Activated naive CD4-positive, alpha-beta T cell treated with anti-CD3 and anti-CD28 coated beads, Interleukin-2, amount 10 ng/mL, durations not matched to agents 7 days and 5 days (primary cell): Measurements from ENCODE around the gene LRRC23.
"Not testable (repeated sequence)": the region's sequence is repeated elsewhere in the genome, so short reads cannot be mapped to it uniquely, and the experiment has no call there.

Experiments used
- CTCF ChIA-PET: fragments of 350-600 bp; sonication (Branson Sonifier 250); formaldehyde crosslinking; loops from one replicate; lab custom pipeline; 2021; ENCODE audit warnings: antibody characterized with exemption; lab: Charles Lee
- DNase-seq: peaks from one replicate; pipeline ENCODE4 v3.0.0-alpha.2; 2020
- H3K27ac Mint-ChIP-seq: one replicate; pipeline ENCODE4 v1.8.0; 2021; ENCODE audit warnings: mild to moderate bottlenecking, moderate library complexity, mixed read lengths
- H3K27me3 Mint-ChIP-seq: one replicate; pipeline ENCODE4 v1.8.0; 2021; ENCODE audit warnings: mild to moderate bottlenecking, mixed read lengths
- H3K36me3 Mint-ChIP-seq: one replicate; pipeline ENCODE4 v1.8.0; 2021; ENCODE audit warnings: mixed read lengths
- H3K4me1 Mint-ChIP-seq: one replicate; pipeline ENCODE4 v1.8.0; 2021; ENCODE audit warnings: mixed read lengths
- H3K4me3 Mint-ChIP-seq: one replicate; pipeline ENCODE4 v1.8.0; 2021; ENCODE audit warnings: mild to moderate bottlenecking, moderate library complexity, mixed read lengths
- H3K9me3 Mint-ChIP-seq: one replicate; pipeline ENCODE4 v1.8.0; 2021; ENCODE audit warnings: mixed read lengths

Gene LRRC23

GRCh38 chr12:6886206-6886999 is 18.2 kb upstream of the LRRC23 start:
- H3K27me3 Mint-ChIP-seq, H3K4me3 Mint-ChIP-seq, H3K9me3 Mint-ChIP-seq, DNase-seq, H3K27ac Mint-ChIP-seq: not testable (repeated sequence)
- peaks cover 17% of the 10 kb centered on the region for H3K4me1 Mint-ChIP-seq
- H3K36me3 Mint-ChIP-seq: peaks cover 16% of the 10 kb centered on the region
- CTCF ChIA-PET: interaction anchor here (0.8 kb wide), 1 partner anchor 14 kb away, joined by 3 read pairs; no protein-coding TSS in a partner anchor

DNA sequence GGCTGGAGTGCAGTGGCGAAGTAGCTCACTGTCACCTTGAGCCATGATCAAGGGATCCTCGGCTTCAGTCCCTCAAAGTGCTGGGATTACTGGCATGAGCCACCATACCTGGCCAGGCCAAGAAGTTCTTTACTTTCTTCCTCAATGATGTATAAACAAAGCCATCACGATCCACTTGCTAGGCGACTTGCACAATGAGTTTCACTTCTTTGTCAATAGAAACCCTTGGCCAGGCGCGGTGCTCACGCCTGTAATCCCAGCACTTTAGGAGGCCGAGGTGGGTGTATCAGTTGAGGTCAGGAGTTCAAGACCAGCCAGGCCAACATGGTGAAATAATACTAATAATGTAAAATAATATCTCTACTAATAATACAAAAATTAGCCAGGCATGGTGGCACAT is 17.2 kb upstream of the LRRC23 start:
- Mint-ChIP-seq H3K9me3 (no peaks in the 10 kb centered on the region), H3K36me3 (peaks cover 15% of the 10 kb centered on the region), H3K4me1 (peaks cover 27% of the 10 kb centered on the region), H3K27ac (no peak overlapping the region), H3K27me3 (no peaks in the 10 kb centered on the region), H3K4me3 (no peak overlapping the region)
- DNase-seq: no peak
- CTCF ChIA-PET: interaction anchor here (0.8 kb wide), 2 partner anchors 16 to 222 kb away, joined by 3 read pairs; partner anchors contain the start of gene C1RL

- Mint-ChIP-seq H3K4me1 (peaks cover 29% of the 10 kb centered on the region), H3K27ac (no peak overlapping the region), H3K27me3 (no peaks in the 10 kb centered on the region), H3K9me3 (no peaks in the 10 kb centered on the region), H3K36me3 (peaks cover 16% of the 10 kb centered on the region), H3K4me3 (no peak overlapping the region)
- CTCF ChIA-PET: no interaction called here
- DNase-seq: no peak
These were observed 16.3 kb upstream of the LRRC23 start for GRCh38 chr12:6888360-6888759.

DNA sequence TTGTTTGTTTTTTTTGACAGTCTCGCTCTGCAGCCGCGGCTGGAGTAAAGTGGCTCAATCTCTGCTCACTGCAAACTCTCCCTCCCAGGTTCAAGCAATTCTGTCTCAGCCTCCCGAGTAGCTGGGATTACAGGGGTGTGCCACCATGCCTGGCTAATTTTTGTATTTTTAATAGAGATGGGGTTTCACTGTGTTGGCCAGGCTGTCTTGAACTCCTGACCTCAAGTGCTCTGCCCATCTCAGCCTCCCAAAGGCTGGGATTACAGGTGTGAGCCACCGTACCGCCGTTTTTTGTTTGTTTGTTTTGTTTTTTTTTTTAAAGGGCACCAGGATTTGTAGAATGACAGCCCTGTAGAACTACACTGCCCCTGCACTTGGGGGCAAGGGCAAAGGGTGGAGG is 15.8 kb upstream of the LRRC23 start:
- H3K27ac Mint-ChIP-seq, CTCF ChIA-PET, H3K4me3 Mint-ChIP-seq, H3K27me3 Mint-ChIP-seq, DNase-seq, H3K9me3 Mint-ChIP-seq: not testable (repeated sequence)
- Mint-ChIP-seq H3K36me3 (peaks cover 14% of the 10 kb centered on the region), H3K4me1 (peaks cover 29% of the 10 kb centered on the region)

GRCh38 chr12:6889775-6890573 is 14.6 kb upstream of the LRRC23 start:
- DNase-seq, CTCF ChIA-PET, H3K36me3 Mint-ChIP-seq, H3K9me3 Mint-ChIP-seq, H3K27me3 Mint-ChIP-seq: not testable (repeated sequence)
- H3K4me3 Mint-ChIP-seq: peak overlapping the region; percentile 76
- H3K27ac Mint-ChIP-seq: peak overlapping the region; percentile 94
- H3K4me1 Mint-ChIP-seq: peaks cover 29% of the 10 kb centered on the region

- Mint-ChIP-seq H3K36me3 (peaks cover 7% of the 10 kb centered on the region), H3K27ac (peak overlapping the region; percentile 94), H3K4me1 (peaks cover 29% of the 10 kb centered on the region), H3K4me3 (peak overlapping the region; percentile 76), H3K27me3 (no peaks in the 10 kb centered on the region), H3K9me3 (no peaks in the 10 kb centered on the region)
- CTCF ChIA-PET: interaction anchor here (0.7 to 2.8 kb wide), 13 partner anchors 9 to 221 kb away, joined by 3 to 35 read pairs (median 5); partner anchors contain the start of genes C12orf57, CDCA3, RNU7-1 and SPSB2
- DNase-seq: peak; percentile 99
These were observed 13.6 kb upstream of the LRRC23 start for GRCh38 chr12:6890789-6891645.

GRCh38 chr12:6891646-6892001 is 13.0 kb upstream of the LRRC23 start:
- Mint-ChIP-seq H3K27me3 (no peaks in the 10 kb centered on the region), H3K4me1 (peaks cover 29% of the 10 kb centered on the region), H3K36me3 (peaks cover 7% of the 10 kb centered on the region), H3K27ac (peak overlapping the region; percentile 94), H3K4me3 (peak overlapping the region; percentile 76), H3K9me3 (no peaks in the 10 kb centered on the region)
- peak; percentile 27 for DNase-seq
- CTCF ChIA-PET: interaction anchor here (1.1 to 2.8 kb wide), 12 partner anchors 8 to 217 kb away, joined by 3 to 35 read pairs (median 5); partner anchors contain the start of genes C12orf57, CDCA3, RNU7-1 and SPSB2

DNA sequence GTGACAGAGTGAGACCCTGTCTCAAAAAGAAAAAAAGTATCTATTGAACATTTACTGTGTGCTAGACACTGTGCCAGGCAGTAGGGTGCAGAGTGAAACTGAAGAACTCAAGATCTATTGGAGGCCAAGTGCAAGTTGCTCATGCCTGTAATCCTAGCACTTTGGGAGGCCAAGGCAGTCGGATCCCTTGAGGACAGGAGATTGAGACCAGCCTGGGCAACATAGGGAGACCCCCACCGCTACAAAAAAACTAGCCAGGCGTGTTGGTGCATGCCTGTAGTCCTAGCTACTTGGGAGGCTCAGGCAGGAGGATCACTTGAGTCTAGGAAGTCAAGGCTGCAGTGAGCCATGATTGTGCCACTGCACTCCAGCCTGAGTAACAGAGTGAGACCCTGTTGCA is 11.9 kb upstream of the LRRC23 start:
- H3K4me1 Mint-ChIP-seq: peaks cover 29% of the 10 kb centered on the region
- H3K4me3 Mint-ChIP-seq: peak overlapping the region; percentile 45
- H3K9me3 Mint-ChIP-seq, H3K27ac Mint-ChIP-seq, H3K36me3 Mint-ChIP-seq, H3K27me3 Mint-ChIP-seq, DNase-seq: not testable (repeated sequence)
- CTCF ChIA-PET: interaction anchor here (1.3 to 2.8 kb wide), 4 partner anchors 10 to 33 kb away, joined by 3 to 20 read pairs (median 5); partner anchors contain the start of gene SPSB2

GRCh38 chr12:6894321-6894720 is 10.3 kb upstream of the LRRC23 start:
- peaks cover 27% of the 10 kb centered on the region for H3K4me1 Mint-ChIP-seq
- peaks cover 4% of the 10 kb centered on the region for H3K36me3 Mint-ChIP-seq
- CTCF ChIA-PET: interaction anchor here (0.7 kb wide), 1 partner anchor 25 kb away, joined by 3 read pairs; no protein-coding TSS in a partner anchor
- no peak for DNase-seq
- H3K4me3 Mint-ChIP-seq: no peak overlapping the region
- H3K27me3 Mint-ChIP-seq: peaks cover 4% of the 10 kb centered on the region
- no peak overlapping the region for H3K27ac Mint-ChIP-seq
- no peaks in the 10 kb centered on the region for H3K9me3 Mint-ChIP-seq

DNA sequence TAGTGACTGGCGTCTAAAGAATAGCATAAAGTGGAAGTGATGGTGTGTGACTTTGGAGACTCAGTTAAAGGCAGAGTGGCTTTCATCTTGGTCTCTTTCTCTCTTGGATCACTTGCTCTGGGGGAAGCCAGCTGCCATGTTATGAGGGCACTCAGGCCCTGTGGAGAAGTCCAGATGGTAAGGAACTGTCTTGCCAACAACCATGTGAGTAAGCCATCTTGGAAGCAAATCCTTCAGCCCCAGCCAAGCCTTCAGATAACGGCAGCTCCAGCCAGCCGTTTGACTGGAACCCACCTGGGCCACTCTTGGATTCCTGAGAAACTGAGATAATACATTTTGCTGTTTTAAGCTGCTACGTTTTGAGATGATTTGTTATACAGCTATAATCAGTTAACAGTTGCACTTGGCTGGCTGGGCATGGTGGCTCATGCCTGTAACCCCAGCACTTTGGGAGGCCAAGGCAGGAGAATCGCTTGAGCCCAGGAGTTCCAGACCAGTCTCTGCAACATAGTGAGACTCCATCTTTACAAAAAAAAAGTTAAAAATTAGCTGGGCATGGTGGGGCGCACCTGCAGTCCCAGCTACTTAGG is 7.7 kb upstream of the LRRC23 start:
- Mint-ChIP-seq H3K9me3 (no peaks in the 10 kb centered on the region), H3K4me3 (no peak overlapping the region)

DNA sequence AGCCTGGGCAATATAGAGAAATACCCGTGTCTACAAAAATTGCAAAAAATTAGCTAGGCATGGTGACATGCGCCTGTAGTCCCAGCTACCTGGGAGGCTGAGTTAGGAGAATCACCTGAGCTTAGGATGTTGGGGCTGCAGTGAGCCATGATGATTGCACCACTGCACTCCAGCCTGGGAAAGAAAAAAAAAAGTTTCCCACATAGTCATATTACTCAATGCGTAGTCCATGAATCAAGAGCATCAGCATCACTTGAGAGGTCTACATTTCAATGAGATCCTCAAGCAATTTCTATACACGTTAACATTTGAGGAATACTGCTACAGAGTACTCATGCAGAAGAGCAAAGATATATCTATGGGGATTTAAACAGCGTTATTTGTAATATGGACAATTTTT is 5.2 kb upstream of the LRRC23 start:
- Mint-ChIP-seq H3K4me3 (no peak overlapping the region), H3K9me3 (no peaks in the 10 kb centered on the region), H3K27ac (no peak overlapping the region), H3K4me1 (peaks cover 3% of the 10 kb centered on the region), H3K27me3 (peaks cover 5% of the 10 kb centered on the region), H3K36me3 (no peaks in the 10 kb centered on the region)
- CTCF ChIA-PET: interaction anchor here (0.9 to 1.5 kb wide), 4 partner anchors 8 to 45 kb away, joined by 3 to 5 read pairs (median 3); partner anchors contain the start of genes C12orf57, RNU7-1 and SPSB2
- DNase-seq: no peak

More for the DNA sequence above, 7.7 kb upstream of the LRRC23 start:
- no peak for DNase-seq
- H3K27me3 Mint-ChIP-seq: peaks cover 5% of the 10 kb centered on the region
- CTCF ChIA-PET: interaction anchor here (1.1 kb wide), 1 partner anchor 25 kb away, joined by 4 read pairs; no protein-coding TSS in a partner anchor
- no peak overlapping the region for H3K27ac Mint-ChIP-seq
- peaks cover 2% of the 10 kb centered on the region for H3K36me3 Mint-ChIP-seq
- peaks cover 10% of the 10 kb centered on the region for H3K4me1 Mint-ChIP-seq

GRCh38 chr12:6899837-6900519 is 4.6 kb upstream of the LRRC23 start:
- Mint-ChIP-seq H3K9me3 (no peaks in the 10 kb centered on the region), H3K4me3 (no peak overlapping the region), H3K27ac (no peak overlapping the region), H3K4me1 (peaks cover 3% of the 10 kb centered on the region), H3K27me3 (peaks cover 5% of the 10 kb centered on the region), H3K36me3 (no peaks in the 10 kb centered on the region)
- CTCF ChIA-PET: interaction anchor here (0.9 to 1.5 kb wide), 3 partner anchors 9 to 27 kb away, joined by 3 to 5 read pairs (median 3); partner anchors contain the start of gene SPSB2
- no peak for DNase-seq
